HG03066 (cell line): ENCODE measurements around the gene SCCPDH.
A peak's percentile ranks its signal among the peaks of the same experiment; 100 is the strongest.
"Not testable (repeated sequence)": the region's sequence is repeated elsewhere in the genome, so short reads cannot be mapped to it uniquely, and the experiment has no call there.

Source experiments
- ATAC-seq: cut with Tn5 transposase; IDR thresholded peaks from one replicate; pipeline ENCODE4 v1.9.1; 2021; ENCODE audit warnings: low read depth; ENCODE audit not compliant: unreplicated experiment

Gene SCCPDH

GRCh38 chr1:246724016-246724730 is at the start of gene SCCPDH:
TSS of gene SCCPDH (plus strand) at chr1:246724409. CDS start at chr1:246724423, 14 bp downstream.
- peak; percentile 87 for ATAC-seq

- ATAC-seq = no peak
Measured at GRCh38 chr1:246677842-246678241, 46.4 kb upstream of the SCCPDH start.

GRCh38 chr1:246678816-246679793 is 45.1 kb upstream of the SCCPDH start:
- no peak for ATAC-seq

- no peak for ATAC-seq
Measured at GRCh38 chr1:246679794-246680177, 44.4 kb upstream of the SCCPDH start.

- ATAC-seq = no peak
Measured at GRCh38 chr1:246680190-246680589, 44.0 kb upstream of the SCCPDH start.

GRCh38 chr1:246680696-246681130 is 43.5 kb upstream of the SCCPDH start:
- ATAC-seq = no peak

GRCh38 chr1:246681900-246682895 is 42.0 kb upstream of the SCCPDH start:
- no peak for ATAC-seq

- ATAC-seq = no peak
Measured at GRCh38 chr1:246683521-246683920, 40.7 kb upstream of the SCCPDH start.

GRCh38 chr1:246687002-246687401 is 37.2 kb upstream of the SCCPDH start:
- ATAC-seq = no peak

- peak; percentile 98 for ATAC-seq
Measured at GRCh38 chr1:246689409-246690008, 34.7 kb upstream of the SCCPDH start.

GRCh38 chr1:246690100-246690499 is 34.1 kb upstream of the SCCPDH start:
- no peak for ATAC-seq

GRCh38 chr1:246691622-246692495 is 32.4 kb upstream of the SCCPDH start:
- ATAC-seq = no peak

GRCh38 chr1:246694213-246694895 is 29.9 kb upstream of the SCCPDH start:
- ATAC-seq = not testable (repeated sequence)

- no peak for ATAC-seq
Measured at GRCh38 chr1:246695136-246695535, 29.1 kb upstream of the SCCPDH start.

- ATAC-seq = no peak
Measured at GRCh38 chr1:246695666-246696065, 28.5 kb upstream of the SCCPDH start.

GRCh38 chr1:246698466-246699094 is 25.6 kb upstream of the SCCPDH start:
- no peak for ATAC-seq

GRCh38 chr1:246699095-246699735 is 25.0 kb upstream of the SCCPDH start:
- ATAC-seq = peak; percentile 95
